ENCODE measurements around the gene ZDHHC14. TPM values are rescaled to one million over a fixed set of nuclear protein-coding genes. Genes with fewer than 3 reads are reported as not detected.

The ZDHHC14 gene
- total RNA-seq, 2 donors from 2014 or later, result 10.2 to 10.6 TPM

DNA sequence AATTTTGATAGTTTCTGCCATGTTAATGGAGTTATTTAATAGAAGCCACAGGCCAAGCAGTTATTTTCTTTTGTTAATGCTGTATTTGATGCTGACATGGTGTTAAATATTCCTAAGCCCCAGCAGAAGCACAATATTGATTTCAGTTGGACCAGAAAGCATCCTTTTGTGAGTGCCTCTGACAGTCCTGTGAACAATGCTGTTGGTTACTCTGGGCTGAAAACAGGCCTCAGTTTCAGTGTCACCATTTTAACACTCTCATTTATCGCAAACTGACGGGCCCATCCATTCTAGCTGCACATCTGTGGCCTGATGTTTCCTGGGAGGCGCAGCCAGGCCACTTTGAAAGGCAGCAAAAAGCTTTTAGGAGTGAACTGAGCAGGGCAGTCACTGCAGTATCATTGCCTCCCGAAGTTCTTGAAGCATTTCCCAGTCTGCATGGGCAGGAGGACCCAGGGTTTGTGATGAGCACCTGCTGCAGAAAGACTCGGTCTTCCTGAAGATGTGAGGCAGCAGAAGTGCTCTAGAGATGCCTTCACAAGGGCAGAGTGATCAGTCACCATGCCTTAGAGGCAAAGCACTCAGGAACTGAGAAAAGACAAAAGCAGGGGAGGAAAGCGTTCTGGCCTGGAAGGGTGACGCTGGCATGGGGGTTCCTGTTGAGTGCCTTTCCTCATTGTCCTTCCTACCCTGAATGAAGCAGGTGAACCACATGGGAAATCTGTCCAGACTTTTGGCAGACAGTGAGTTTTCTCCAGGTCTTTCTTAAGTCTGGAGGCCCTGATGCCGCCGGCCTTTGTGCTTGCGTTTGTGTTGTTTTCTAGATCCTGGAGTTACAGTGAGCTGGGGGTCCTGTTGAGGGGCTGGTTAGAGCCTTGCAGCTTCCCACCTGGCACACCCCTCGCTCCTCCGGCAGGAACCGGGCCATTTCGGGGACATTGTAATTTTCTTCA, 74.0 kb downstream of the ZDHHC14 start:
- ATAC-seq, result no peak
- Histone ChIP-seq H3K4me1 (peaks cover 6% of the 10 kb centered on the region), H3K27ac (no peak overlapping the region), H3K36me3 (replicated peaks in 1 of 2; ENCODE audit: insufficient read depth in 1 of 2, low read depth in 2 of 2) (no peaks in the 10 kb centered on the region), H3K4me3 (no peak overlapping the region), H3K27me3 (no peaks in the 10 kb centered on the region), H3K9me3 (no peaks in the 10 kb centered on the region)
- TF ChIP-seq, protein P1, sequence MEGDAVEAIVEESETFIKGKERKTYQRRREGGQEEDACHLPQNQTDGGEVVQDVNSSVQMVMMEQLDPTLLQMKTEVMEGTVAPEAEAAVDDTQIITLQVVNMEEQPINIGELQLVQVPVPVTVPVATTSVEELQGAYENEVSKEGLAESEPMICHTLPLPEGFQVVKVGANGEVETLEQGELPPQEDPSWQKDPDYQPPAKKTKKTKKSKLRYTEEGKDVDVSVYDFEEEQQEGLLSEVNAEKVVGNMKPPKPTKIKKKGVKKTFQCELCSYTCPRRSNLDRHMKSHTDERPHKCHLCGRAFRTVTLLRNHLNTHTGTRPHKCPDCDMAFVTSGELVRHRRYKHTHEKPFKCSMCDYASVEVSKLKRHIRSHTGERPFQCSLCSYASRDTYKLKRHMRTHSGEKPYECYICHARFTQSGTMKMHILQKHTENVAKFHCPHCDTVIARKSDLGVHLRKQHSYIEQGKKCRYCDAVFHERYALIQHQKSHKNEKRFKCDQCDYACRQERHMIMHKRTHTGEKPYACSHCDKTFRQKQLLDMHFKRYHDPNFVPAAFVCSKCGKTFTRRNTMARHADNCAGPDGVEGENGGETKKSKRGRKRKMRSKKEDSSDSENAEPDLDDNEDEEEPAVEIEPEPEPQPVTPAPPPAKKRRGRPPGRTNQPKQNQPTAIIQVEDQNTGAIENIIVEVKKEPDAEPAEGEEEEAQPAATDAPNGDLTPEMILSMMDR (IDR thresholded peaks at IDR 0.05), result no peak
- no peak for TF ChIP-seq POLR2A (IDR thresholded peaks at IDR 0.05)
- 87 to 93% methylated on average over 14 of the region's 14 CpGs for WGBS, 2 donors
- no peak for DNase-seq
- intact Hi-C loops (cut with DNase I), result no loop called here

DNA sequence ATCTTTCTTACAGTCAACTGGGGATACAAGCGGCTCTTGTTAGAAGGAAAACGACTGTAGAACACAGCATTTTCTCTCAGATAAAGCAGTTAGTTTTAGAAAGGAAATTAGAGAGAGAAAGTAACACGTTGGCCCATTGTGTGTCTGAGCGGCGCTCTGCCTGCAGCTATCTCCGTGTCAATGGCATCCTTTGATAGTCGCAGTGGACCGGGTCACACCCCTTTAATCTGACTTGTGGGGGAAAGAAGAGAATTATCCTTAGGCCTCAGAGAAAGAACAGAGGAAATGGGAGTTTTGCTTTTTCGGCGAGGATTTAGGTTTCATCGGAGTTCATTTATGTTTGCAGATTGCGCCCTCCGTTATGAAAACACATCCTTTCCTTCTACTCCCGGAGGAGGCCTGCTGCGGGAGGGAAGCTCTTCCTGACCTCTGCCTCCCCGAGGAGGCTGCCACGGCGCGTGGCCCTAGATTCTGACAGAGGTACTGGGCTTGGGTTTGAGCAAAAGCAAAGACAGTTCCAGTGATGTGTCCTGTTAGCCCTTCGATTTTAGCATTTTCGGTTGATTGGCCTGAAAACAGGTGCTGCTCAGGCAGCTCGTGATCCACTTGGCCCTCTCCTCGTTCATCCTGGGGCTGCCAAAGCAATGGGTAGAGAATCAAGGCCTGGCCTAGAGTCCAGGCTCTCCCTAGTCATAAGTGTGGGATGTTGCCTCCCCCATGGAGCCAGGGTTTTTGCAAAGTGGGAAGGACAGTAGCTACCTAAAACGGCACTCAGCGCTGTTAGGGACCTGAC, 74.9 kb downstream of the ZDHHC14 start:
- no peak for ATAC-seq
- H3K27ac ChIP-seq, result no peak overlapping the region
- TF ChIP-seq, protein P1 (IDR thresholded peaks at IDR 0.05), result no peak
- no peak for TF ChIP-seq POLR2A (IDR thresholded peaks at IDR 0.05)

DNA sequence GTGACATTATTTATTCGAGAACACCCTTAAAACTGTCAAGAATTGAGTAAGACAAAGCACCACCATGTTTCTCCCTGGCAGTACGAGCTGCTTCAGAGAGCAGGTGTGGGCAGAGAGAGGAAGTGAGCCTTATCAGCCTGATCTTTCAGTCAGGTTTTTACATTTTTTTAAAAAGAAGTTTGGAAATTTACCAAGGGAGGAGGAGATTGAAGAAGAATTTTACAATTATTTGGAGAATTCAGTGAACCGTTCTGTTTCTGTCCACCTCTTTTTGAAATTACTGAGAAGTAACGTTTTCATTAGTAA, 75.5 kb downstream of the ZDHHC14 start:
- intact Hi-C loops (cut with DNase I), result no loop called here
- Histone ChIP-seq H3K36me3 (replicated peaks in 1 of 2; ENCODE audit: insufficient read depth in 1 of 2, low read depth in 2 of 2) (no peaks in the 10 kb centered on the region), H3K9me3 (no peaks in the 10 kb centered on the region), H3K27ac (no peak overlapping the region), H3K4me1 (peaks cover 20% of the 10 kb centered on the region), H3K4me3 (no peak overlapping the region), H3K27me3 (no peaks in the 10 kb centered on the region)
- whole genome bisulfite sequencing, 2 donors, result 55 to 63% methylated on average over 4 of the region's 4 CpGs
- ATAC-seq (no peak), DNase-seq (peak in 1 of 4 donors; percentile 27)
- TF ChIP-seq POLR2A (IDR thresholded peaks at IDR 0.05), result no peak
- TF ChIP-seq, protein P1 (IDR thresholded peaks at IDR 0.05), result no peak

More for the DNA sequence above, 74.9 kb downstream of the ZDHHC14 start:
- intact Hi-C loops (cut with DNase I), result no loop called here
- H3K27me3 ChIP-seq, result no peaks in the 10 kb centered on the region
- no peak for DNase-seq
- WGBS, 2 donors, result 78 to 85% methylated on average over 25 of the region's 25 CpGs
- H3K36me3 ChIP-seq (replicated peaks in 1 of 2; ENCODE audit: insufficient read depth in 1 of 2, low read depth in 2 of 2), result no peaks in the 10 kb centered on the region
- no peaks in the 10 kb centered on the region for H3K9me3 ChIP-seq
- peaks cover 15% of the 10 kb centered on the region for H3K4me1 ChIP-seq
- no peak overlapping the region for H3K4me3 ChIP-seq

DNA sequence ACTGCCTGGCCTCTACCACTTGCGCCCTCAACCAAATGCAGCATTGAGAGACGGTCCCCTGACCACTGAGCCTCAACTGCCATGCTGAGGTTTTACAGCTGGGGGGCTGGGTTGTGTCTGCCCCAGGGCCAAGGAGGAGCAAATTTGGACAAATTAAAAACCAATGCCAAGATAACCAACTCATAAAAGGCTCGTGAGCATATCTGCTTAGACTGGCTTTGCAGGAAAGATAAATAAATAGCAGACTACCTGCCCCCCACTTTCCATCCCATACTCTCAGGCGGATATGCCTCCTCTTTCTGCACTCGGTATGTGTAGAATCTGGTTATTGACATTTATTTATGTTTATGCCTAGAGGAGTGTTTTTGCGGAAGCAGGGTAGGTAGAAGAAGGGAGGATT, 76.8 kb downstream of the ZDHHC14 start:
- DNase-seq (no peak), ATAC-seq (no peak)
- no peak overlapping the region for H3K27ac ChIP-seq
- intact Hi-C loops (cut with DNase I), result no loop called here
- no peaks in the 10 kb centered on the region for H3K9me3 ChIP-seq
- H3K4me3 ChIP-seq, result no peak overlapping the region
- 82% methylated on average over 6 of the region's 6 CpGs for WGBS, 2 donors
- H3K36me3 ChIP-seq (replicated peaks in 1 of 2; ENCODE audit: insufficient read depth in 1 of 2, low read depth in 2 of 2), result no peaks in the 10 kb centered on the region
- TF ChIP-seq POLR2A (IDR thresholded peaks at IDR 0.05), result no peak
- TF ChIP-seq, protein P1 (IDR thresholded peaks at IDR 0.05), result no peak
- H3K27me3 ChIP-seq, result no peaks in the 10 kb centered on the region
- H3K4me1 ChIP-seq, result peaks cover 24% of the 10 kb centered on the region

Measured in body of pancreas (tissue), 4 donors.